ENCODE results near the gene CTTNBP2NL. TPM values are rescaled to one million over a fixed set of nuclear protein-coding genes. Genes with fewer than 3 reads are reported as not detected.

CTTNBP2NL gene
- polyA plus RNA-seq, 2 of the 4 experiments (the other 2 are of a cell fraction), result 5.8 to 8.7 TPM

DNA sequence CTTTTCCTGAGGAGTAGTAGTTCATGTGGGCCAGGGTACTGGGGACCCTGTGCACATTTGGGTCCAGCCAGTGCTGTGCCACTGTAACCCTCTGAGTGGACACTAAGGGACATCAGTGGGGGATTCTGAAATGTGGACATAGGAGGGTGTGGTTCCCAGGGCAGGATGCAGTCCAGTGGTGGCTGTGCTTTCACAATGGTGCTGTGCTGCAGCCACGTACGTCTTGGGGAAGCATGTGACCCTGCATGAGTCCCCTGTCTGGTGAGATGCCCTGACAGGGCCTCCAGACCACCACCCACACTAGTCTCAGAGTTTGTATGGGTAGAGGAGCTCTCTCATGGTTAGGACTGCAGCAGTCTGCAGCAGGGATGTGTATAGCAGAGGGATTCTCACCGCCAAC, 75.0 kb downstream of the CTTNBP2NL start:
- no peak for DNase-seq (ENCODE audit: low read depth in 1 of 2, low spot score in 1 of 2)
- Histone ChIP-seq H3K4me2 (no peak overlapping the region), H3K9me3 (no peaks in the 10 kb centered on the region), H3K27ac (no peak overlapping the region), H3K4me3 (no peak overlapping the region), H3K4me1 (peaks cover 4% of the 10 kb centered on the region; the same call in 1 of the 3 replicates)
- 79% methylated on average over 3 of the region's 3 CpGs for WGBS (ENCODE audit: missing lambda C conversion rate)
- POLR2A ChIA-PET, result no interaction called here
- no peak for ATAC-seq
- no peak for TF ChIP-seq HEYL (CRISPR knock-in tag; IDR thresholded peaks at IDR 0.05)
- no peak for TF ChIP-seq BHLHE40 (IDR thresholded peaks at IDR 0.05; ENCODE audit: low read depth, low read length)
- CTCF ChIA-PET, result interaction anchor here (0.7 to 1.9 kb wide), 2 partner anchors 80 to 102 kb away, joined by 3 to 9 read pairs; no protein-coding TSS in a partner anchor
- no peak for FAIRE-seq

DNA sequence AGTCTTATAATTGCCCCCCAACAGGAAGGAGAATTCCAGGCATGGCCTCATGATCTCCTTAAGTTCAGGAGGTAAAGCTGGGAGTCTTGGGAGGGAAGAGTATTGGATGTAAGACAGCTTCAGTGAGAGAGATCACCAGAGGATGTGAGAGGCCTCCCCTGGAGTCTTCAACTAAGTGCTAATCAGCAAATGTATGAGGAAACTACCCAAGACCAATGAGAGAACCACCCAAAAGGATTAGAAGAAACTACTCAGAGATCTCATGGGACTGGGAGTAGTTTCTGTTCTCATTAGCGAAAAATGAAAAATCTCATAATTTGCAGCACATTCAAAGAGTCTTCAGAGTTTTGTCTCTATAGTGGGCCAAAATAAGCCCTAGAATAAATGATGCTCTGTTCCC, 76.1 kb downstream of the CTTNBP2NL start:
- FAIRE-seq (no peak), ATAC-seq (no peak)

DNA sequence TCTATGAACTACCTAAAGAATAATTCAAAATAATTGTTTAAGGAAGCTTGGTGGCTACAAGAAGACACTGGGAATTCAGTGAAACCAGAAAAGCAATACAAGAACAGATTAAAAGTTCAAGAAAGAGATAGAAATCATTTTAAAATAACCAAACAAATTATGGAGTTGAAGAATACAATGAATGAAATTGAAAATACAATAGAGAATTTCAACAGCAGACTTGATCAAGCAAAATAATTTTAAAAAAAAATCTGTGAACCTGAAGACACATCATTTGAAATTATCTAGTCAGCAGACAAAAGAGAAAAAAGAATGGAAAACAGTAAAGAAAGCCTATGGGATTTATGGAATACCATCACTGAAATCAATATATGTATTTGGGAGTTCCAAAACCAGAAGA, 81.5 kb downstream of the CTTNBP2NL start:
- no peak overlapping the region for H3K4me2 ChIP-seq
- H3K4me3 ChIP-seq, result no peak overlapping the region
- ChIA-PET CTCF (interaction anchor here (2.0 to 2.8 kb wide), 2 partner anchors 11 to 24 kb away, joined by 6 to 11 read pairs; no protein-coding TSS in a partner anchor), POLR2A (no interaction called here)
- H3K4me1 ChIP-seq, result no peaks in the 10 kb centered on the region
- H3K27ac ChIP-seq, result no peak overlapping the region
- ATAC-seq (no peak), FAIRE-seq (no peak), DNase-seq (ENCODE audit: low read depth in 1 of 2, low spot score in 1 of 2) (no peak)
- H3K9me3 ChIP-seq, result 0 out of 3 replicates have a peak, but pooled peaks cover 6% of the 10 kb centered on the region
- TF ChIP-seq RCOR1 (IDR thresholded peaks at IDR 0.05; ENCODE audit: low read depth, low read length) (no peak), RAD21 (conservative IDR thresholded peaks at IDR 0.05 in 1 of 2, IDR thresholded peaks at IDR 0.05 in 1 of 2) (no peak), CBX8 (IDR thresholded peaks at IDR 0.05) (no peak), JUN (IDR thresholded peaks at IDR 0.05) (no peak), ZFP36 (IDR thresholded peaks at IDR 0.05; ENCODE audit: borderline replicate concordance, partially characterized antibody) (no peak), FOSL2 (IDR thresholded peaks at IDR 0.05) (no peak), FOSL2 (CRISPR knock-in tag; IDR thresholded peaks at IDR 0.05) (no peak), HOXB5 (CRISPR knock-in tag; IDR thresholded peaks at IDR 0.05) (no peak), EHF (CRISPR knock-in tag; IDR thresholded peaks at IDR 0.05) (no peak)
- TF ChIP-seq, protein P1, sequence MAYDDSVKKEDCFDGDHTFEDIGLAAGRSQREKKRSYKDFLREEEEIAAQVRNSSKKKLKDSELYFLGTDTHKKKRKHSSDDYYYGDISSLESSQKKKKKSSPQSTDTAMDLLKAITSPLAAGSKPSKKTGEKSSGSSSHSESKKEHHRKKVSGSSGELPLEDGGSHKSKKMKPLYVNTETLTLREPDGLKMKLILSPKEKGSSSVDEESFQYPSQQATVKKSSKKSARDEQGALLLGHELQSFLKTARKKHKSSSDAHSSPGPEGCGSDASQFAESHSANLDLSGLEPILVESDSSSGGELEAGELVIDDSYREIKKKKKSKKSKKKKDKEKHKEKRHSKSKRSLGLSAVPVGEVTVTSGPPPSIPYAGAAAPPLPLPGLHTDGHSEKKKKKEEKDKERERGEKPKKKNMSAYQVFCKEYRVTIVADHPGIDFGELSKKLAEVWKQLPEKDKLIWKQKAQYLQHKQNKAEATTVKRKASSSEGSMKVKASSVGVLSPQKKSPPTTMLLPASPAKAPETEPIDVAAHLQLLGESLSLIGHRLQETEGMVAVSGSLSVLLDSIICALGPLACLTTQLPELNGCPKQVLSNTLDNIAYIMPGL (CRISPR knock-in tag; IDR thresholded peaks at IDR 0.05; ENCODE audit: borderline replicate concordance), result no peak
- TF ChIP-seq, protein P2, sequence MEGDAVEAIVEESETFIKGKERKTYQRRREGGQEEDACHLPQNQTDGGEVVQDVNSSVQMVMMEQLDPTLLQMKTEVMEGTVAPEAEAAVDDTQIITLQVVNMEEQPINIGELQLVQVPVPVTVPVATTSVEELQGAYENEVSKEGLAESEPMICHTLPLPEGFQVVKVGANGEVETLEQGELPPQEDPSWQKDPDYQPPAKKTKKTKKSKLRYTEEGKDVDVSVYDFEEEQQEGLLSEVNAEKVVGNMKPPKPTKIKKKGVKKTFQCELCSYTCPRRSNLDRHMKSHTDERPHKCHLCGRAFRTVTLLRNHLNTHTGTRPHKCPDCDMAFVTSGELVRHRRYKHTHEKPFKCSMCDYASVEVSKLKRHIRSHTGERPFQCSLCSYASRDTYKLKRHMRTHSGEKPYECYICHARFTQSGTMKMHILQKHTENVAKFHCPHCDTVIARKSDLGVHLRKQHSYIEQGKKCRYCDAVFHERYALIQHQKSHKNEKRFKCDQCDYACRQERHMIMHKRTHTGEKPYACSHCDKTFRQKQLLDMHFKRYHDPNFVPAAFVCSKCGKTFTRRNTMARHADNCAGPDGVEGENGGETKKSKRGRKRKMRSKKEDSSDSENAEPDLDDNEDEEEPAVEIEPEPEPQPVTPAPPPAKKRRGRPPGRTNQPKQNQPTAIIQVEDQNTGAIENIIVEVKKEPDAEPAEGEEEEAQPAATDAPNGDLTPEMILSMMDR (IDR thresholded peaks at IDR 0.05), result no peak

More for the DNA sequence above, 76.1 kb downstream of the CTTNBP2NL start:
- DNase-seq (ENCODE audit: low read depth in 1 of 2, low spot score in 1 of 2), result no peak
- no peaks in the 10 kb centered on the region for H3K9me3 ChIP-seq
- TF ChIP-seq, protein P1 (CRISPR knock-in tag; IDR thresholded peaks at IDR 0.05; ENCODE audit: borderline replicate concordance), result no peak
- no peak for TF ChIP-seq KDM1A (IDR thresholded peaks at IDR 0.05; ENCODE audit: low read depth)
- no peak for TF ChIP-seq SREBF2 (IDR thresholded peaks at IDR 0.05)
- TF ChIP-seq FOXS1 (CRISPR knock-in tag; IDR thresholded peaks at IDR 0.05), result no peak
- no peak for TF ChIP-seq NR3C1 (IDR thresholded peaks at IDR 0.05)
- TF ChIP-seq JUNB (IDR thresholded peaks at IDR 0.05), result no peak
- TF ChIP-seq HOXB5 (CRISPR knock-in tag; IDR thresholded peaks at IDR 0.05), result no peak
- no peak for TF ChIP-seq ZC3H11A (IDR thresholded peaks at IDR 0.05)
- TF ChIP-seq, protein P3, sequence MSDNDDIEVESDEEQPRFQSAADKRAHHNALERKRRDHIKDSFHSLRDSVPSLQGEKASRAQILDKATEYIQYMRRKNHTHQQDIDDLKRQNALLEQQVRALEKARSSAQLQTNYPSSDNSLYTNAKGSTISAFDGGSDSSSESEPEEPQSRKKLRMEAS (IDR thresholded peaks at IDR 0.05), result no peak
- TF ChIP-seq, protein P4, sequence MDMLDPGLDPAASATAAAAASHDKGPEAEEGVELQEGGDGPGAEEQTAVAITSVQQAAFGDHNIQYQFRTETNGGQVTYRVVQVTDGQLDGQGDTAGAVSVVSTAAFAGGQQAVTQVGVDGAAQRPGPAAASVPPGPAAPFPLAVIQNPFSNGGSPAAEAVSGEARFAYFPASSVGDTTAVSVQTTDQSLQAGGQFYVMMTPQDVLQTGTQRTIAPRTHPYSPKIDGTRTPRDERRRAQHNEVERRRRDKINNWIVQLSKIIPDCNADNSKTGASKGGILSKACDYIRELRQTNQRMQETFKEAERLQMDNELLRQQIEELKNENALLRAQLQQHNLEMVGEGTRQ (IDR thresholded peaks at IDR 0.05), result no peak
- TF ChIP-seq RCOR1 (IDR thresholded peaks at IDR 0.05; ENCODE audit: low read depth, low read length), result no peak
- no peak for TF ChIP-seq CBX2 (IDR thresholded peaks at IDR 0.05; ENCODE audit: borderline replicate concordance, low read depth)
- no peak for TF ChIP-seq MAZ (IDR thresholded peaks at IDR 0.05; ENCODE audit: borderline replicate concordance, low read depth, low read length)
- TF ChIP-seq CBX8 (IDR thresholded peaks at IDR 0.05), result no peak
- TF ChIP-seq, protein P5, sequence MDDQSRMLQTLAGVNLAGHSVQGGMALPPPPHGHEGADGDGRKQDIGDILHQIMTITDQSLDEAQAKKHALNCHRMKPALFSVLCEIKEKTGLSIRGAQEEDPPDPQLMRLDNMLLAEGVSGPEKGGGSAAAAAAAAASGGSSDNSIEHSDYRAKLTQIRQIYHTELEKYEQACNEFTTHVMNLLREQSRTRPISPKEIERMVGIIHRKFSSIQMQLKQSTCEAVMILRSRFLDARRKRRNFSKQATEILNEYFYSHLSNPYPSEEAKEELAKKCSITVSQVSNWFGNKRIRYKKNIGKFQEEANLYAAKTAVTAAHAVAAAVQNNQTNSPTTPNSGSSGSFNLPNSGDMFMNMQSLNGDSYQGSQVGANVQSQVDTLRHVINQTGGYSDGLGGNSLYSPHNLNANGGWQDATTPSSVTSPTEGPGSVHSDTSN (IDR thresholded peaks at IDR 0.05), result no peak
- no peak for TF ChIP-seq HDAC2 (IDR thresholded peaks at IDR 0.05)
- TF ChIP-seq, protein P6, sequence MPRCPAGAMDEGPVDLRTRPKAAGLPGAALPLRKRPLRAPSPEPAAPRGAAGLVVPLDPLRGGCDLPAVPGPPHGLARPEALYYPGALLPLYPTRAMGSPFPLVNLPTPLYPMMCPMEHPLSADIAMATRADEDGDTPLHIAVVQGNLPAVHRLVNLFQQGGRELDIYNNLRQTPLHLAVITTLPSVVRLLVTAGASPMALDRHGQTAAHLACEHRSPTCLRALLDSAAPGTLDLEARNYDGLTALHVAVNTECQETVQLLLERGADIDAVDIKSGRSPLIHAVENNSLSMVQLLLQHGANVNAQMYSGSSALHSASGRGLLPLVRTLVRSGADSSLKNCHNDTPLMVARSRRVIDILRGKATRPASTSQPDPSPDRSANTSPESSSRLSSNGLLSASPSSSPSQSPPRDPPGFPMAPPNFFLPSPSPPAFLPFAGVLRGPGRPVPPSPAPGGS (IDR thresholded peaks at IDR 0.05), result no peak
- no peak for TF ChIP-seq BHLHE40 (IDR thresholded peaks at IDR 0.05; ENCODE audit: low read depth, low read length)
- TF ChIP-seq, protein P7, sequence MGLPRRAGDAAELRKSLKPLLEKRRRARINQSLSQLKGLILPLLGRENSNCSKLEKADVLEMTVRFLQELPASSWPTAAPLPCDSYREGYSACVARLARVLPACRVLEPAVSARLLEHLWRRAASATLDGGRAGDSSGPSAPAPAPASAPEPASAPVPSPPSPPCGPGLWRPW (IDR thresholded peaks at IDR 0.05), result no peak
- ChIA-PET CTCF (interaction anchor here (0.6 to 1.9 kb wide), 3 partner anchors 11 to 81 kb away, joined by 3 to 9 read pairs (median 3); no protein-coding TSS in a partner anchor), POLR2A (no interaction called here)
- H3K4me1 ChIP-seq, result no peaks in the 10 kb centered on the region
- no peak overlapping the region for H3K27ac ChIP-seq
- H3K4me2 ChIP-seq, result no peak overlapping the region
- no peak overlapping the region for H3K4me3 ChIP-seq
- WGBS (ENCODE audit: missing lambda C conversion rate), result 88% methylated on average over 1 of the region's 1 CpG
